OCI-LY1 (cell line): ENCODE data around the gene FAM53B.

Experiments
- H2AFZ ChIP-seq: fragments of 200-600 bp; sonication (generic), shearing (Covaris generic); 2 replicates; pipeline ENCODE4 v1.6.0; 2014; ENCODE audit warnings: antibody characterized with exemption, mild to moderate bottlenecking, low read length
- H3F3A ChIP-seq: fragments of 200-600 bp; sonication (generic), shearing (Covaris generic); 2 replicates; pipeline ENCODE4 v1.6.0; 2014; ENCODE audit warnings: mild to moderate bottlenecking, antibody characterized with exemption, low read length, moderate library complexity; ENCODE audit not compliant: insufficient read depth
- H3K27ac ChIP-seq: fragments of 200-600 bp; sonication (generic); 2 replicates; pipeline ENCODE4 v1.5.1; 2014; ENCODE audit warnings: low read length, mixed run types, mild to moderate bottlenecking, low read depth; ENCODE audit not compliant: poor library complexity, severe bottlenecking
- H3K27me3 ChIP-seq: fragments of 200-600 bp; sonication (generic); 2 replicates; pipeline ENCODE4 v1.6.0; 2014; ENCODE audit warnings: antibody characterized with exemption, mild to moderate bottlenecking, low read length, moderate library complexity; ENCODE audit not compliant: insufficient read depth
- H3K36me3 ChIP-seq: fragments of 200-600 bp; sonication (generic); 2 replicates; pipeline ENCODE4 v1.6.1; 2014; ENCODE audit warnings: mild to moderate bottlenecking, antibody characterized with exemption, low read length, moderate library complexity, mixed read lengths; ENCODE audit not compliant: insufficient read depth
- H3K4me1 ChIP-seq: fragments of 200-600 bp; sonication (generic); 2 replicates; pipeline ENCODE4 v1.5.1; 2014; ENCODE audit warnings: mild to moderate bottlenecking, low read length, moderate library complexity; ENCODE audit not compliant: insufficient read depth, severe bottlenecking
- H3K4me2 ChIP-seq: fragments of 200-600 bp; sonication (generic), shearing (Covaris generic); 2 replicates; pipeline ENCODE4 v1.6.1; 2014; ENCODE audit warnings: low read length
- H3K4me3 ChIP-seq: fragments of 200-600 bp; sonication (generic); 2 replicates; pipeline ENCODE4 v1.5.1; 2014; ENCODE audit warnings: low read length, low read depth, mild to moderate bottlenecking, mixed read lengths; ENCODE audit not compliant: poor library complexity, severe bottlenecking
- H3K79me2 ChIP-seq: fragments of 200-600 bp; shearing (Covaris generic); 2 replicates; pipeline ENCODE4 v1.6.1; 2016; ENCODE audit warnings: mixed run types, low read length, mixed read lengths; ENCODE audit not compliant: insufficient read depth
- H3K9ac ChIP-seq: fragments of 200-600 bp; sonication (generic), shearing (Covaris generic); 2 replicates; pipeline ENCODE4 v1.6.1; 2014; ENCODE audit warnings: mild to moderate bottlenecking, low read length, mixed read lengths
- H3K9me2 ChIP-seq: fragments of 200-600 bp; sonication (generic), shearing (Covaris generic); 2 replicates; pipeline ENCODE4 v1.6.1; 2014; ENCODE audit warnings: low read depth, mild to moderate bottlenecking, low read length, mixed read lengths
- H3K9me3 ChIP-seq: fragments of 200-600 bp; shearing (Covaris generic); 2 replicates; pipeline ENCODE4 v1.6.1; 2014; ENCODE audit warnings: low read length, mixed read lengths
- H4K20me1 ChIP-seq: fragments of 200-600 bp; sonication (generic), shearing (Covaris generic); 2 replicates; pipeline ENCODE4 v1.6.0; 2016; ENCODE audit warnings: mild to moderate bottlenecking, low read length; ENCODE audit not compliant: insufficient read depth
- EZH2 ChIP-seq: fragments of 200-600 bp; sonication (generic), shearing (Covaris generic); IDR thresholded peaks from 2 replicates; pipeline ENCODE4 v1.8.0; 2017; ENCODE audit warnings: borderline replicate concordance, mixed run types, mild to moderate bottlenecking, antibody characterized with exemption, low read length, moderate library complexity, mixed read lengths
- TF ChIP-seq, protein P1 (sequence below): fragments of 200-600 bp; sonication (generic), shearing (Covaris generic); IDR thresholded peaks from 2 replicates; pipeline ENCODE4 v1.5.1; 2017; ENCODE audit warnings: mild to moderate bottlenecking, antibody characterized with exemption, low read length, moderate library complexity, mixed read lengths

Gene FAM53B

DNA sequence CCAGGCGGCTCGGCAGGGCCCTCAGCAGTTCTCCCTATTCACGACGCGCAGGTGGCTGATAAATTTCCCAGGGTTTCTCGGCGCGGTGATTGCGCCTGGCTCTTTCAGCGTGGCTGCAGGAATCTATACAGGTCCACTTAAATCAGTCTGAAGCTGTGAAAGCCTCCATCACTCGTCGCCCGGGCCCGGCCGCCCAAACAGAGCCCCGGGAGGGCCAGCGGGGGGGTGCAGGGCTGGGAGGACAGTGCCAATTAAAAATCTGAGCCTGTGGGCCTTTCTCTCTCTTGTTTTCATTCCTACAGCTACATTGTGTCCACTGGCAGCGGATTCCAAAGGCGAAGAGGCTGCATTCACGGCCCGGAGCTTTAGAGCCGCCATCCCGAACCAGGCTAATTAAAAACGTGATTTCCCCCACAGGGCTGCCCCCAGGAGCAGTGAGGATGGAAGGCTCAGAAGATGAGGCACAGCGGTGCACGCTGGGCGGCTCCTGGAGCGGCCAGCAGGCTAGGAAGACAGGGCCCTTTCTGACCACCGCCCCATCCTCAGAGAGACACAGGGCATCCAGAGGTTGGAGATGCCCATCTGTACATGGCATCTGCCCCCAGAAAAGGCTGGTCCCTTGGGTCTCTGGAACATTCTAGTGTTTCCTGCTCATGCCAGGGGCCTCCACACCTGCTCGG, 100.7 kb downstream of the FAM53B start:
- Histone ChIP-seq H3K4me2 (peak overlapping the region; percentile 33; the same call in 1 of the 2 replicates), H3K27ac (peak overlapping the region; percentile 63), H3K9me2 (no peaks in the 10 kb centered on the region), H3F3A (no peaks in the 10 kb centered on the region), H3K27me3 (no peaks in the 10 kb centered on the region), H3K4me3 (no peak overlapping the region), H3K4me1 (peaks cover 79% of the 10 kb centered on the region), H2AFZ (no peak overlapping the region), H4K20me1 (no peaks in the 10 kb centered on the region), H3K79me2 (peaks cover 4% of the 10 kb centered on the region; the same call in 1 of the 2 replicates), H3K9ac (no peak overlapping the region; the same call in 1 of the 2 replicates), H3K9me3 (no peaks in the 10 kb centered on the region), H3K36me3 (peaks cover 38% of the 10 kb centered on the region)
- TF ChIP-seq, protein P1, sequence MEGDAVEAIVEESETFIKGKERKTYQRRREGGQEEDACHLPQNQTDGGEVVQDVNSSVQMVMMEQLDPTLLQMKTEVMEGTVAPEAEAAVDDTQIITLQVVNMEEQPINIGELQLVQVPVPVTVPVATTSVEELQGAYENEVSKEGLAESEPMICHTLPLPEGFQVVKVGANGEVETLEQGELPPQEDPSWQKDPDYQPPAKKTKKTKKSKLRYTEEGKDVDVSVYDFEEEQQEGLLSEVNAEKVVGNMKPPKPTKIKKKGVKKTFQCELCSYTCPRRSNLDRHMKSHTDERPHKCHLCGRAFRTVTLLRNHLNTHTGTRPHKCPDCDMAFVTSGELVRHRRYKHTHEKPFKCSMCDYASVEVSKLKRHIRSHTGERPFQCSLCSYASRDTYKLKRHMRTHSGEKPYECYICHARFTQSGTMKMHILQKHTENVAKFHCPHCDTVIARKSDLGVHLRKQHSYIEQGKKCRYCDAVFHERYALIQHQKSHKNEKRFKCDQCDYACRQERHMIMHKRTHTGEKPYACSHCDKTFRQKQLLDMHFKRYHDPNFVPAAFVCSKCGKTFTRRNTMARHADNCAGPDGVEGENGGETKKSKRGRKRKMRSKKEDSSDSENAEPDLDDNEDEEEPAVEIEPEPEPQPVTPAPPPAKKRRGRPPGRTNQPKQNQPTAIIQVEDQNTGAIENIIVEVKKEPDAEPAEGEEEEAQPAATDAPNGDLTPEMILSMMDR: no peak
- no peak for TF ChIP-seq EZH2

DNA sequence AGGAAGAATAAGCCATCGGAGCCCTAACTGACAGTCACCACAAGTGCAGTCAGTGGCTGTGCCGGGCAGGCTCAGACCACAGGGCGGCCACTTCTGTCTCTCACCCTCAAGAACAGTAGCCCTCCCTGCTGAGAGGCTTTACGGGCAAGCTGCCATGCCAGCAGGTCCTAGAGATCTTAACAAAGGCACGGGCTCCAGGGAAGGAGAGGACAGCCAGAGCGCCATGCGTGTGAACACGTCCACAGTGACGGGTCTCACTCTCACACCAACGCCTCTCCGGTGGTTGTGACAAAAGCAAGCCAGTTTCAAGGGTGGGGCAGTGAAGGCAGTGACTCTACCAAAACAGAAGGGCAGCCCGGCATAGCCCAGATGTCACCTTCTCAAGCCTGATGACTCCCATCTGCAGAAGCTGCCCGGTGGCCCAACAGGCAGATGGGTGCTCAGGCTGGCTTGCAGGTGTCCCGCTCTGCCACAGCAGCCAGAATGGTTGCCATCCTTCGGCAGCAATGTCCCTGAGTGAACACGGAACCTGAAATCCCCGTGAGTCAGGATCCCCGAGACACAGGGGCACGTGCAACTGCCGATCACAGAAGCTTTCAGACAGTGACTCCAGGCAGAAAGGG, 102.0 kb downstream of the FAM53B start:
- no peak overlapping the region; the same call in 1 of the 2 replicates for H3K9ac ChIP-seq
- no peaks in the 10 kb centered on the region for H3K9me3 ChIP-seq
- peaks cover 73% of the 10 kb centered on the region for H3K4me1 ChIP-seq
- peak overlapping the region; percentile 63 for H3K27ac ChIP-seq
- TF ChIP-seq EZH2: no peak
- TF ChIP-seq, protein P1: no peak
- peaks cover 35% of the 10 kb centered on the region for H3K36me3 ChIP-seq
- no peaks in the 10 kb centered on the region for H3F3A ChIP-seq
- H3K27me3 ChIP-seq: no peaks in the 10 kb centered on the region
- H3K4me2 ChIP-seq: peak overlapping the region; percentile 33; the same call in 1 of the 2 replicates
- no peak overlapping the region for H3K4me3 ChIP-seq
- peaks cover 4% of the 10 kb centered on the region; the same call in 1 of the 2 replicates for H3K79me2 ChIP-seq
- H3K9me2 ChIP-seq: no peaks in the 10 kb centered on the region
- H2AFZ ChIP-seq: no peak overlapping the region
- H4K20me1 ChIP-seq: no peaks in the 10 kb centered on the region

DNA sequence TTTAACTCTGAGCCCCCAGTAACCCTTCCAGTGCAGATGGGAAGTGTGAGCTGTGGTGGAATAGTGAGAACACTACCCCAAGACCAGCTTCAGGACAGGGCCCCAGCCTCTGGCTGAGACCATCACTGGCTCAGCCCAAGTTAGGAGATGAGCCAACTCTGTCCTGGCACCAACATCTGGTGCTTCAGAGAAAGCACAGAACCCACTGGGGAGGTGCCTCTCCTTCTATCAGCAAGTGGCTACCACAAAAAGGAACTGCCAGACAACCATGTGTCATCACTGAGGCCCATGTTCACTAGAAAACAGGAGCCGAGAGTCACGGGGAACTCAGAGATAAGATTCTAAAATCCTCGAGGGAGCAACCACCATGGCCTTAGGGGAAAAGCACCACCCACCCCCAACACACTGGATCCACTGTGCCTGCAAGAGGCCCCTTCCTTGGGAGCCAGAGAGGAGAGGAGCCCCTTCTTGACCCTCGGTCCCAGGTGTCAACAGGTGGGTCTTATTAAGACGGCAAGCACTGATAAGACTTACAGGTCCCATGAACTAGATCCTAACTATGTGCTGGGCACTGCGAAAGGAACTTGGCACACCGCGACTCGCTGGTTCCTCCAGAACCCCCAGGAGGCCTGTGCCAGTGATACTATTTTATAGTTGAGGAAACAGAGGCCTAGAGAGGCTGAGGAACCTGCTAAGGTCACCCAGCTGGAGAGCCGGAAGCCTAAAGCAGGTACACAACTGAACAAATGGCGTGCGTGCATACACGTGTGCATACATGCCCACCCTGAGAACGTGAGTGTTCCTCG, 102.7 kb downstream of the FAM53B start:
- TF ChIP-seq, protein P1: no peak
- TF ChIP-seq EZH2: no peak
- Histone ChIP-seq H3K4me1 (peaks cover 74% of the 10 kb centered on the region), H3K27me3 (no peaks in the 10 kb centered on the region), H3K36me3 (peaks cover 28% of the 10 kb centered on the region), H3K79me2 (peaks cover 4% of the 10 kb centered on the region; the same call in 1 of the 2 replicates), H4K20me1 (no peaks in the 10 kb centered on the region), H3K4me2 (no peak overlapping the region; the same call in 1 of the 2 replicates), H3F3A (no peaks in the 10 kb centered on the region), H3K4me3 (no peak overlapping the region), H2AFZ (no peak overlapping the region), H3K9me3 (no peaks in the 10 kb centered on the region), H3K9me2 (no peaks in the 10 kb centered on the region), H3K27ac (peak overlapping the region; percentile 63), H3K9ac (no peak overlapping the region; the same call in 1 of the 2 replicates)
